GM19397 (cell line): ENCODE results near the gene SLC6A6.

Experiments used
- ATAC-seq: cut with Tn5 transposase; IDR thresholded peaks from one replicate; pipeline ENCODE4 v1.9.1; 2021; ENCODE audit warnings: mild to moderate bottlenecking, moderate library complexity; ENCODE audit not compliant: unreplicated experiment

The SLC6A6 gene

GRCh38 chr3:14517601-14518431 lies 115.4 kb downstream of the SLC6A6 start:
- no peak for ATAC-seq

GRCh38 chr3:14518432-14518802 lies 116.0 kb downstream of the SLC6A6 start:
- ATAC-seq = no peak

DNA sequence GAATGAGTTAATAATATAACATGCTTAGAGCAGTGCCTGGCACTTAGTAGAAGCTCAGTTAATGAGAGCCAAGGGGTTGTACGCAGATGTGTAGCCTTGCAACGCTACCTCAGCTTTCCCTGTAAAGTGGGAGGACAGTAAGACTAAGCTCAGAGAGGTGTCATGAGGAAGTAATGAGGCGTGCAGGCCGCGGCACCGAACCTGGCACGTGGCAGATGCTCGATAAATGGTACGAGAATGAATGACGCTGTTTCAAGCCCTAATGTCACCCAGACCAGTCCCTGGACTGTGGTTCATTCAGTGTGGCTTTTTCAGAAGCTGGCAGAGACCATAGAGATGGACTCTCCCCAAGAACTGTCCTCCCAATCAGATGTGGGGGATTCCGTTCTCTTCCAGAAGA lies 116.5 kb downstream of the SLC6A6 start:
- no peak for ATAC-seq

DNA sequence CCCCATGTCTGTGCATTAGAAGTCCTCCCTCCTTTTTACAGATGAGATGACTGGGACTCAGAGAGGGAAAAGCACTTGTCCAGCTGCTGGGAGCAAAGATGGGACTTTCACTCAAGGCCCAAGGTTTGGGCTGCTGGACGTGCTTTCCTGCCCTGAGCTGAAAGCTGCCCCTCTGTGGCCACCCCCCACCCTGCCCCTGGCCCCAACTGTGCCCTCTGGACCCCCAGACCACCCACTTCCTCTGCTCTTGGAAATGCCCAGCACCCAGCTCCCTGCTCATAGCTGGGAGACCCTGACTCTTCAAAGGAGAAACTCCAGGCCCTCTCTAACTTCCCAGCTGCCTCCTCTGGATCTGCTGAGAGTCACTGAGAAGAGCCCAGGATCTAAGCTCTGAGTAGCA lies 117.0 kb downstream of the SLC6A6 start:
- ATAC-seq = no peak

DNA sequence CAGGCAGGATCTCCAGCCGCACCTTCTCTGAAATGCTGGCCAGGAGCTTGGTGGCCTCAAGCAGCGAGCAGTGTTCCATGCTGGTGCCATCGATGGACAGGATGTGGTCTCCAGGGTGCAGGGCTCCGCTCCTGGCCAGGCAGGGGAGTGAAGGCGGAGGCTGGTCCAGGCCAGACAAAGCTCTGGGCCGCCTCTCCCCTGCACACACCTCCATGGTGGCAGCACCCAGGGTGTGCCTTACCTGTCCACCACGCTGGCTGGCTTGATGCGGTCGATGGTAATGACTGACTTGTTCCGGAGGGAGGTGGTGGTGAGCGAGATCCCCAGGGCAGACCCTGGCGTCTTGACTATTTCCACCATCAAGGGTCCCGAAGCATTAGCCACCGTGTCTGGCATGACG lies 117.7 kb downstream of the SLC6A6 start:
- ATAC-seq = no peak

- ATAC-seq = no peak
Measured at GRCh38 chr3:14520967-14521366, 118.6 kb downstream of the SLC6A6 start.

DNA sequence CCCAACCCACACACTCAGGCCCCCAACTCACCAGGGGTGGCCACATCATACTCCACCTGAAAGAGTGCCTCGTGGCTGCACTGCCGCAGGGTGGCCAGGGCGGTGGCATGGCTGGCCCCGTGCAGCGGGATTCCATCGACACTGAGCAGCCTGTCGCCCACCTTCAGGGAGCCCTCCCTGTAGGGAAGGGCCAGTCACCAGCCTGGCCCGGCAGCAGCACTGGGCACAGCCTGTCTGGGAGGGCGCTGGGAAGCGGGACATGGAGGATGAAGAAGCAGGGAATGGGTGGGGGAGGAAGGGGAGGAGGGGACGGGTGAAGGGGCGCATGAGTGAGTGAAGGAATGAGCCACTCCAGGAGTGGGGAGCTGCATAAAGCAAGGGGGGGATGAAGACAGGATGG lies 119.2 kb downstream of the SLC6A6 start:
- ATAC-seq = no peak

DNA sequence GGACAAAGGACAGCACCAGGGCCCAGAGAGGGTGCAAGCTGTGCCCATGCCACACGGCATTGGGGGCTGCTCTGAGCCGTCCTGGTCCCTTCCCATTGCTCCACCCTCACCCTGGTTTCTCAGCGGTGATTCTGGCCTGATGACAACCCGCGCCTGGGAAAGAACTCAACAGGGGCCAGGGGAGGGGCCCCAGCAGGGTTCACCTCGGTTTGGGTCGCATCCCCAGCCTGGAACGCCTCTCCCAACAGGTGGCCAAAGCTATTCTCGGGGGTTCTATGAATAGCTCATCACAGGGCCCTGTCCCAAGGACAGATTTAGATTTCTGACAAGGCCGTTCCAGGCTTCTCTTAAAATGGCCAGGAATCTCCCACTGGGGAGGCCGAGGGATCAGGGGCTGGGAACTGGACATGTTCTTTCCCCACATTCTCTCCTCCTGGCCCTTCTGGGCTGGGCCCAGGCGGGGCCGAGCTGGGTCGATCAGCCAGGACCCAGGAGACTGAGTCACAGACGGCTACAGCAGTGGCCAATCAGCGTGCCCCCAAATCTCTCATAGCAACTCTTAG lies 119.8 kb downstream of the SLC6A6 start:
- ATAC-seq = no peak

GRCh38 chr3:14522768-14523167 lies 120.4 kb downstream of the SLC6A6 start:
- no peak for ATAC-seq

DNA sequence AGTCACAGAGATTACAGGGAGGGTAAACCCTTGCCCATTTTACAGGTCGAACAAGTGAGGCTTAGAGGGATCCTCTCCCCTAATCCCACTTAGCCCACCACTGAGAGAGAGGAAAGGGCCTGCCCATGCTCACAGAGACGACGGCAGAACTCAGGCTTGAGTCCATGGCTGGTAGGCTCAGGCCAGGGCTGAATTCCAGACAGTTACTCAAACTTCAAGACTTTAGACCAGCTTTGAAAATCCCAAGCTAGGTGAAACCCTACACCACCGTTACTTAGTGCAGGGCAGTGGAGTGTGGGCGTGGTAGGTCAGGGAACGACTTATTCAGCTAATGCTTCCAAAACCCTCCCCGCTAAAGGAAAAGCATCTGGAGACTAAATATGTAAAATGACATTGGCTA lies 121.4 kb downstream of the SLC6A6 start:
- no peak for ATAC-seq

DNA sequence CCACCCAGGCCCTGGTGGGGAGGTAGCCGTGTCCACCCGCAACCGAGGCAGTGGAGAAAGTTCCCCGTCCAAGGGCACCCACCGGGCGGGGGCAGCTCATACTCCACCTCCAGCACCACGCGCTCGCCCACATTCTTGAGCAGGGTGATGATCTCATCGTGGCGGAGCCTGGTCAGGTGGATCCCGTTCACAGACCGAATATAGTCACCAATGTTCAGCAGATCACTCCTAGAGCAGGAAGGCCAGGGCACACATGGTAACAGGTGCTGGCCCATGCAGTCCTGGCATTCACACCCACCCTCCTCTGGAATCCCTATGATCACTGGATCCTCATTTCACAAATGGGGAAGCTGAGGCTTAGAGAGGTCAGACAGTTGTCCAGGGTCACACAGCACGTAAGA lies 121.9 kb downstream of the SLC6A6 start:
- ATAC-seq = no peak

DNA sequence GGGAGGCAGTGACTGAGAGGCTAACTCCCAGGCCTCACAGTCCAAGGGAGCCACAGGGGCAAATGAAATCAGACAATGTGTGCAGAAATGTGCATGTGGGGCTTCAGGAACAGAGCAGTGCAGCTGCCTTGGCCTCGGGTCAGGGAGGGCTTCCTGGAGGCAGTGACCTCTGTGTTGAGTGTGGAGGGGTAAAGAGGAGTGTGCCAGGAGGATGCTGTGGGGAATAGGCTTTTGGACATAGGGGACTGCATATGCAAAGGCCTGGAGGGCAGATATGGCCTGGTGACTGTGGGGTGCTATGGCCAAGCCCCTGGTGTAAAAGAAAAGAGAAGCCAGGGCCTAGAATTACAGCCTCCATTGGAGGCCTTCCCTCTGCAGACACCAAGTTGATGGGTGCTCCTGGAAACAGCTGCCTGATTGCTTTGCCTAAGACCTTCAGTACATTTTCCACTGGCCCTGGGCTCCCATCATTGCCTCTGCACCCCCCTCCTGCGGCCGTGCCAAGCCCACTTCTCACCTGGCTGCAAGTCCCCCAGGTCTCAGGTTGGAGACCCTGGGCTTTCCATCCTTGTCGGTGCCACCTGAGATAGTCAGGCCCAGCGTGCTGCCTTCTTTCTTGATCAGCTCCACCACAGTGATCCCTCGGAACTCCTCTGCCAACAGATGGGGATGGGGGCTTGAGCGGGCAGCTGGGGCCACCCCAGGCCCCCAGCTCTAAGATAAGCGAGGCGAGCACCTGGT lies 122.7 kb downstream of the SLC6A6 start:
- ATAC-seq = no peak

GRCh38 chr3:14525685-14526631 lies 123.6 kb downstream of the SLC6A6 start:
- no peak for ATAC-seq

DNA sequence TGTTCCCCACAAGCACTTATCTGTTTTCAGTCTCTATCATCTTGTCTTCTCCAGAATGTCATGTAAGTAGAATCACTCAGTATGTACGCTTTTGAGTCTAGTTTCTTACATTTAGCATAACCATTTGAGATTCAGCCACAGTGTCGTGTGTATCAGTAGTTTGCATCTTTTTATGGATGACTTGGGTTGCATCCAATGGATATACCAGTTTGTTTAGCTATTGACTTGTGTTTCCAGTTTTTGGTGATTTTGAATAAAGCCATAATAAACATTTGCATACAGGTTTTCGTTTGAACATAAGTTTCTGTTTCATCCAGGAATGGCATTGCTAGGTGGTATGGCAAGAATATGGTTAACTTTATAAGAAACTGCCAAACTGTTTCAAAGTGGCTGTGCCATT lies 125.7 kb downstream of the SLC6A6 start:
- ATAC-seq = no peak

- no peak for ATAC-seq
Measured at GRCh38 chr3:14531856-14532395, 129.5 kb downstream of the SLC6A6 start.

DNA sequence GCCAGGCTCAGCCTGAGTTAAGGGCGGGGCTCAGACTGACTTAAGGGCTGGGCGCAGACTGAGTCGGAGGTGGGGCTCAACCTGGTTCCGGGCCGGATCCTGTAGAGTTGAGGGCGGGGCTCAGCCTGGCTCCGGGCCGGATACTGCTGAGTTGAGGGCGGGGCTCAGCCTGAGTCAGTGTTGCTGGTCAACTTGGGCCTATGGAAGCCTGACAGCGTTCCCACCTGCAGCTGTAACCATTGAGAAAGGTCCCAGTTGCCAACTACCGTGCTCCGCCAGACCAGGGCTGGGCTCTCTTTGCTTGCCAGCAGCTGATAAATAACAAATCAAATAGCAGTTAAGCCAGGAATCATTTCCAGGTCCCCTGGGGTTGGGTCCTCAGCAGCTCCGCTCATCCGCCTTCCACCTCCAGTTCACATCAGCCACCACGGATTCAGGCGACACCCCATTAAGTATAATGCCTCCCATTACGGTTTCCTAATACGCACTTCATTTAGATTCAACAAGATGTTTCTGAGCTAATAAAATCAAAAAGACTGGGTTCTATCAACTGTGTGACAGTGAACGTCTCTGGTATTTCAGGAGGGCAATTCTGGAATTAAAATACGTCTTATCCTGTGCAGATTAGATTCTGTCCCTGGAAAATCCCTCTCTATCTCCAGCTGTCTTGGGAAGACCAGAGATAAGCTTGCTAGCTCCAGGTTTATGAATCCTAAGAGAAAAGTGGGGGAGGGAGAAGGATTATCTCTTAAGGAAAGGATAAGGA lies 130.5 kb downstream of the SLC6A6 start:
- no peak for ATAC-seq

- ATAC-seq = no peak
Measured at GRCh38 chr3:14533457-14533958, 131.1 kb downstream of the SLC6A6 start.

GRCh38 chr3:14534516-14535191 lies 132.2 kb downstream of the SLC6A6 start:
- no peak for ATAC-seq

DNA sequence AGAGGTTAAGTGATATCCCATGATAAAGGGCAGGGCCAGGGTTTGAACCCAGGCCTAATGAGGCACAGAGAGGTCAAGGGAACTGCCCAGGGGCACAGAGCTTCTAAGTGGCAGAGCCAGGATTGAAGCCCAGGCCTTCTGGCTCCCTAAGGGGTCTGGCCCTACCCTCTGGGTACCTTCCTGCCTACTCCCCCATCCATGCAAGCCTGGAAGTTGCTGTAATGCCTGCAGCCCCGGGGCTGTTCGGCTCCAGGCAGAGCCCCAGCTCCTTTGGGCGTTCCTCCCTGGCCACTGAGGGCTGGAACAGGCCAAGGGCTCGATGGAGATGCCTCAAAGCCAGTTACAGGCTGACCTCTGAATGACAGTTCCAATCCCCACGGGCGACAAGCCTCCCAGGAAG lies 133.2 kb downstream of the SLC6A6 start:
- ATAC-seq = no peak
